ENCODE results near the gene CYP2U1. TPM values are rescaled to one million over a fixed set of nuclear protein-coding genes. Genes with fewer than 3 reads are reported as not detected.
"Not testable (repeated sequence)": the region's sequence is repeated elsewhere in the genome, so short reads cannot be mapped to it uniquely, and the experiment has no call there.

The CYP2U1 gene
- polyA plus RNA-seq, 1 donor, result 6.6 TPM

GRCh38 chr4:107897823-107898222, 33.5 kb upstream of the CYP2U1 start:
- no peak overlapping the region for H3K27ac ChIP-seq (ENCODE audit: low read length)

GRCh38 chr4:107900067-107900466, 31.3 kb upstream of the CYP2U1 start:
- Histone ChIP-seq H3K9me3 (ENCODE audit: control insufficient read depth, low read depth, low read length) (no peaks in the 10 kb centered on the region), H3K36me3 (ENCODE audit: control insufficient read depth, insufficient read depth, low read length) (peaks cover 6% of the 10 kb centered on the region), H3K27ac (ENCODE audit: low read length) (no peak overlapping the region), H3K4me3 (ENCODE audit: low read length) (no peak overlapping the region), H3K27me3 (ENCODE audit: control insufficient read depth, insufficient read depth, low read length) (no peaks in the 10 kb centered on the region), H3K4me1 (ENCODE audit: control insufficient read depth, insufficient read depth, low read length) (no peaks in the 10 kb centered on the region)
- WGBS (ENCODE audit: insufficient coverage, low lambda C conversion rate), result 100% methylated on average over 1 of the region's 4 CpGs
- no peak for DNase-seq

More at GRCh38 chr4:107897823-107898222, 33.5 kb upstream of the CYP2U1 start:
- H3K9me3 ChIP-seq (ENCODE audit: control insufficient read depth, low read depth, low read length), result no peaks in the 10 kb centered on the region
- no peak for DNase-seq
- H3K4me3 ChIP-seq (ENCODE audit: low read length), result no peak overlapping the region
- H3K4me1 ChIP-seq (ENCODE audit: control insufficient read depth, insufficient read depth, low read length), result no peaks in the 10 kb centered on the region
- H3K36me3 ChIP-seq (ENCODE audit: control insufficient read depth, insufficient read depth, low read length), result peaks cover 4% of the 10 kb centered on the region
- no peaks in the 10 kb centered on the region for H3K27me3 ChIP-seq (ENCODE audit: control insufficient read depth, insufficient read depth, low read length)

- DNase-seq, result no peak
- H3K27ac ChIP-seq (ENCODE audit: low read length), result no peak overlapping the region
- H3K4me3 ChIP-seq (ENCODE audit: low read length), result no peak overlapping the region
- no peaks in the 10 kb centered on the region for H3K27me3 ChIP-seq (ENCODE audit: control insufficient read depth, insufficient read depth, low read length)
- no peaks in the 10 kb centered on the region for H3K4me1 ChIP-seq (ENCODE audit: control insufficient read depth, insufficient read depth, low read length)
- WGBS (ENCODE audit: insufficient coverage, low lambda C conversion rate), result no CpG with 5 or more reads among the region's 3 CpGs
- H3K9me3 ChIP-seq (ENCODE audit: control insufficient read depth, low read depth, low read length), result no peaks in the 10 kb centered on the region
- H3K36me3 ChIP-seq (ENCODE audit: control insufficient read depth, insufficient read depth, low read length), result peaks cover 6% of the 10 kb centered on the region
Measured at GRCh38 chr4:107900508-107900907, 30.8 kb upstream of the CYP2U1 start.

- Histone ChIP-seq H3K4me3 (ENCODE audit: low read length) (no peak overlapping the region), H3K4me1 (ENCODE audit: control insufficient read depth, insufficient read depth, low read length) (no peaks in the 10 kb centered on the region), H3K9me3 (ENCODE audit: control insufficient read depth, low read depth, low read length) (no peaks in the 10 kb centered on the region), H3K36me3 (ENCODE audit: control insufficient read depth, insufficient read depth, low read length) (peaks cover 6% of the 10 kb centered on the region), H3K27ac (ENCODE audit: low read length) (no peak overlapping the region), H3K27me3 (ENCODE audit: control insufficient read depth, insufficient read depth, low read length) (no peaks in the 10 kb centered on the region)
- WGBS (ENCODE audit: insufficient coverage, low lambda C conversion rate), result 83% methylated on average over 1 of the region's 2 CpGs
- no peak for DNase-seq
Measured at GRCh38 chr4:107901213-107901934, 30.0 kb upstream of the CYP2U1 start.

- WGBS (ENCODE audit: insufficient coverage, low lambda C conversion rate), result no CpG with 5 or more reads among the region's 2 CpGs
- no peaks in the 10 kb centered on the region for H3K9me3 ChIP-seq (ENCODE audit: control insufficient read depth, low read depth, low read length)
- DNase-seq, result no peak
- peaks cover 6% of the 10 kb centered on the region for H3K36me3 ChIP-seq (ENCODE audit: control insufficient read depth, insufficient read depth, low read length)
- H3K27ac ChIP-seq (ENCODE audit: low read length), result no peak overlapping the region
- no peaks in the 10 kb centered on the region for H3K4me1 ChIP-seq (ENCODE audit: control insufficient read depth, insufficient read depth, low read length)
- H3K27me3 ChIP-seq (ENCODE audit: control insufficient read depth, insufficient read depth, low read length), result no peaks in the 10 kb centered on the region
- no peak overlapping the region for H3K4me3 ChIP-seq (ENCODE audit: low read length)
Measured at GRCh38 chr4:107902715-107903114, 28.6 kb upstream of the CYP2U1 start.

- H3K4me1 ChIP-seq (ENCODE audit: control insufficient read depth, insufficient read depth, low read length); H3K9me3 ChIP-seq (ENCODE audit: control insufficient read depth, low read depth, low read length); DNase-seq; H3K27me3 ChIP-seq (ENCODE audit: control insufficient read depth, insufficient read depth, low read length); H3K27ac ChIP-seq (ENCODE audit: low read length); H3K4me3 ChIP-seq (ENCODE audit: low read length); H3K36me3 ChIP-seq (ENCODE audit: control insufficient read depth, insufficient read depth, low read length): not testable (repeated sequence)
- no CpG with 5 or more reads among the region's 3 CpGs for WGBS (ENCODE audit: insufficient coverage, low lambda C conversion rate)
Measured at GRCh38 chr4:107905082-107905481, 26.3 kb upstream of the CYP2U1 start.

GRCh38 chr4:107906458-107907100, 24.8 kb upstream of the CYP2U1 start:
- DNase-seq, result no peak
- Histone ChIP-seq H3K27ac (ENCODE audit: low read length) (no peak overlapping the region), H3K27me3 (ENCODE audit: control insufficient read depth, insufficient read depth, low read length) (no peaks in the 10 kb centered on the region), H3K4me3 (ENCODE audit: low read length) (no peak overlapping the region), H3K4me1 (ENCODE audit: control insufficient read depth, insufficient read depth, low read length) (no peaks in the 10 kb centered on the region), H3K36me3 (ENCODE audit: control insufficient read depth, insufficient read depth, low read length) (peaks cover 11% of the 10 kb centered on the region), H3K9me3 (ENCODE audit: control insufficient read depth, low read depth, low read length) (no peaks in the 10 kb centered on the region)
- WGBS (ENCODE audit: insufficient coverage, low lambda C conversion rate), result 83% methylated on average over 1 of the region's 4 CpGs

GRCh38 chr4:107908377-107908776, 23.0 kb upstream of the CYP2U1 start:
- peaks cover 8% of the 10 kb centered on the region for H3K36me3 ChIP-seq (ENCODE audit: control insufficient read depth, insufficient read depth, low read length)
- no peaks in the 10 kb centered on the region for H3K4me1 ChIP-seq (ENCODE audit: control insufficient read depth, insufficient read depth, low read length)
- no peaks in the 10 kb centered on the region for H3K27me3 ChIP-seq (ENCODE audit: control insufficient read depth, insufficient read depth, low read length)
- no CpG with 5 or more reads among the region's 7 CpGs for WGBS (ENCODE audit: insufficient coverage, low lambda C conversion rate)
- H3K4me3 ChIP-seq (ENCODE audit: low read length), result no peak overlapping the region
- no peak for DNase-seq
- no peak overlapping the region for H3K27ac ChIP-seq (ENCODE audit: low read length)
- H3K9me3 ChIP-seq (ENCODE audit: control insufficient read depth, low read depth, low read length), result no peaks in the 10 kb centered on the region

GRCh38 chr4:107913283-107913899, 18.0 kb upstream of the CYP2U1 start:
- H3K36me3 ChIP-seq (ENCODE audit: control insufficient read depth, insufficient read depth, low read length), result peaks cover 8% of the 10 kb centered on the region
- no peak overlapping the region for H3K27ac ChIP-seq (ENCODE audit: low read length)
- DNase-seq, result peak; percentile 33 to 52
- no peak overlapping the region for H3K4me3 ChIP-seq (ENCODE audit: low read length)
- H3K9me3 ChIP-seq (ENCODE audit: control insufficient read depth, low read depth, low read length), result no peaks in the 10 kb centered on the region
- no peaks in the 10 kb centered on the region for H3K4me1 ChIP-seq (ENCODE audit: control insufficient read depth, insufficient read depth, low read length)
- WGBS (ENCODE audit: insufficient coverage, low lambda C conversion rate), result 75% methylated on average over 1 of the region's 2 CpGs
- no peaks in the 10 kb centered on the region for H3K27me3 ChIP-seq (ENCODE audit: control insufficient read depth, insufficient read depth, low read length)

- WGBS (ENCODE audit: insufficient coverage, low lambda C conversion rate), result no CpG with 5 or more reads among the region's 1 CpG
- Histone ChIP-seq H3K9me3 (ENCODE audit: control insufficient read depth, low read depth, low read length) (peaks cover 5% of the 10 kb centered on the region), H3K4me1 (ENCODE audit: control insufficient read depth, insufficient read depth, low read length) (no peaks in the 10 kb centered on the region), H3K36me3 (ENCODE audit: control insufficient read depth, insufficient read depth, low read length) (peaks cover 5% of the 10 kb centered on the region), H3K27me3 (ENCODE audit: control insufficient read depth, insufficient read depth, low read length) (no peaks in the 10 kb centered on the region), H3K4me3 (ENCODE audit: low read length) (no peak overlapping the region), H3K27ac (ENCODE audit: low read length) (peak overlapping the region; percentile 49)
- DNase-seq, result peak in 1 of 2 donors; percentile 54
Measured at GRCh38 chr4:107915220-107915619, 16.1 kb upstream of the CYP2U1 start.
